Measurements from ENCODE around the gene EIF5AL1. TPM values are rescaled to one million over a fixed set of nuclear protein-coding genes. Genes with fewer than 3 reads are reported as not detected.

The EIF5AL1 gene
- total and polyA plus RNA-seq, 2 of the 4 experiments (the other 2 are of a cell fraction) = 1.1 to 1.4 TPM

- H4K20me1 ChIP-seq (ENCODE audit: insufficient read depth, low read length) = no peaks in the 10 kb centered on the region
- H2AK9ac ChIP-seq (replicated peaks; ENCODE audit: low read depth, low read length, poor library complexity) = no peak overlapping the region
- H3K4me3 ChIP-seq (ENCODE audit: insufficient read depth, low read depth, low read length) = no peak overlapping the region
- no peaks in the 10 kb centered on the region for H3K79me1 ChIP-seq (ENCODE audit: low read depth in 1 of 2, low read length in 2 of 2)
- in situ Hi-C loops (cut with MboI; ENCODE audit: low sequenced_read_pairs) (loop anchor here (25.0 kb wide), 1 partner anchor 97 kb away; no protein-coding TSS in a partner anchor), dilution Hi-C loops (cut with HindIII; ENCODE audit: low sequenced_read_pairs, unreplicated experiment) (no loop called here), intact Hi-C loops (cut with micrococcal nuclease) (no loop called here)
- DNase-seq (peak; percentile 54), ATAC-seq (ENCODE audit: low read depth) (no peak)
- H3K9me1 ChIP-seq (ENCODE audit: insufficient read depth, low read length) = peaks cover 20% of the 10 kb centered on the region
- no peak overlapping the region for H2BK20ac ChIP-seq (ENCODE audit: low read depth, low read length)
- no peak overlapping the region for H3K23ac ChIP-seq (ENCODE audit: low read depth, low read length)
- BruUV-seq (replicated peaks) = no TSS peak
- H2BK120ac ChIP-seq (ENCODE audit: low read depth, low read length) = no peak overlapping the region
- no peak overlapping the region for H3K56ac ChIP-seq (ENCODE audit: extremely low read depth, insufficient read depth, low read length)
- H2AFZ ChIP-seq (replicated peaks; ENCODE audit: low read length, poor library complexity) = peak overlapping the region; percentile 23
- no peak overlapping the region for H3K4ac ChIP-seq (ENCODE audit: low read depth, low read length)
- no peaks in the 10 kb centered on the region for H3K36me3 ChIP-seq (ENCODE audit: control insufficient read depth, insufficient read depth, low read length)
- no peak overlapping the region for H2BK15ac ChIP-seq (ENCODE audit: low read depth, low read length)
- WGBS, 2 experiments (ENCODE audit: extremely low coverage in 2 of 2, insufficient read length in 1 of 2) = no CpG with 5 or more reads among the region's 2 CpGs
- no peak for TF ChIP-seq RAD21 (IDR thresholded peaks at IDR 0.05; ENCODE audit: low read length)
- no peak for TF ChIP-seq SMC3 (IDR thresholded peaks at IDR 0.05; ENCODE audit: low read depth, low read length)
- no peak for TF ChIP-seq ELK1 (IDR thresholded peaks at IDR 0.05; ENCODE audit: borderline replicate concordance, low read depth, low read length)
- no peak for TF ChIP-seq MAZ (IDR thresholded peaks at IDR 0.05; ENCODE audit: borderline replicate concordance, low read depth, low read length)
- TF ChIP-seq USF2 (IDR thresholded peaks at IDR 0.05; ENCODE audit: low read depth, low read length) = no peak
- no peak for TF ChIP-seq CTCF (conservative IDR thresholded peaks at IDR 0.05; ENCODE audit: low read depth, low read length)
- no peak for TF ChIP-seq POLR2A (IDR thresholded peaks at IDR 0.05; ENCODE audit: low read depth, low read length)
- TF ChIP-seq MAFK (IDR thresholded peaks at IDR 0.05; ENCODE audit: low read depth, low read length) = no peak
- TF ChIP-seq CEBPB (IDR thresholded peaks at IDR 0.05; ENCODE audit: low read depth, low read length) = no peak
- no peak for TF ChIP-seq RCOR1 (IDR thresholded peaks at IDR 0.05; ENCODE audit: insufficient replicate concordance, low read length)
- no peak for TF ChIP-seq FOS (IDR thresholded peaks at IDR 0.05; ENCODE audit: low read depth, low read length)
- no peak for TF ChIP-seq RFX5 (IDR thresholded peaks at IDR 0.05; ENCODE audit: low read depth, low read length)
- H3K9ac ChIP-seq (ENCODE audit: low read depth, low read length) = no peak overlapping the region
- no peak overlapping the region for H3K18ac ChIP-seq (ENCODE audit: low read depth, low read length)
- no peaks in the 10 kb centered on the region for H3K27me3 ChIP-seq (ENCODE audit: control insufficient read depth, insufficient read depth, low read length)
- CTCF ChIA-PET = no interaction called here
- H4K91ac ChIP-seq (ENCODE audit: insufficient read depth, low read depth, low read length) = no peak overlapping the region
- H2BK5ac ChIP-seq (ENCODE audit: low read depth, low read length, poor library complexity, severe bottlenecking) = no peak overlapping the region
- no peaks in the 10 kb centered on the region for H3K9me3 ChIP-seq (ENCODE audit: control insufficient read depth, insufficient read depth, low read length)
- H3K4me1 ChIP-seq (ENCODE audit: control insufficient read depth, insufficient read depth, low read length) = peaks cover 20% of the 10 kb centered on the region
- POLR2A ChIA-PET (ENCODE audit: unreplicated experiment) = no interaction called here
- H4K8ac ChIP-seq (ENCODE audit: low read depth in 2 of 2, low read length in 2 of 2) = no peak overlapping the region
- no peak overlapping the region for H3K14ac ChIP-seq (replicated peaks; ENCODE audit: low read depth, low read length)
- no peak overlapping the region for H3K27ac ChIP-seq (ENCODE audit: insufficient read depth, low read length)
- H3K4me2 ChIP-seq (ENCODE audit: low read depth, low read length) = no peak overlapping the region; the same call in 1 of the 2 replicates
- no peak overlapping the region for H2AK5ac ChIP-seq (ENCODE audit: low read depth, low read length)
- no peak overlapping the region for H4K5ac ChIP-seq (ENCODE audit: low read depth, low read length)
These were observed 28.4 kb upstream of the EIF5AL1 start for GRCh38 chr10:79483948-79484347.

Measured in IMR-90 (cell line).